SKM-1 (cell line): ENCODE measurements around the gene OR2M5.

ENCODE experiments used
- DNase-seq: peaks from one replicate; lab custom pipeline; 2025; ENCODE audit not compliant: unreplicated experiment; lab: John Stamatoyannopoulos, UW

Gene OR2M5, protein sequence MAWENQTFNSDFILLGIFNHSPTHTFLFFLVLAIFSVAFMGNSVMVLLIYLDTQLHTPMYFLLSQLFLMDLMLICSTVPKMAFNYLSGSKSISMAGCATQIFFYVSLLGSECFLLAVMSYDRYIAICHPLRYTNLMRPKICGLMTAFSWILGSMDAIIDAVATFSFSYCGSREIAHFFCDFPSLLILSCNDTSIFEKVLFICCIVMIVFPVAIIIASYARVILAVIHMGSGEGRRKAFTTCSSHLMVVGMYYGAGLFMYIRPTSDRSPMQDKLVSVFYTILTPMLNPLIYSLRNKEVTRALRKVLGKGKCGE

GRCh38 chr1:248144513-248145198 is at the start of gene OR2M5:
Gene OR2M5, plus strand, starts transcription at chr1:248145148. Its CDS starts 0 bp downstream, at chr1:248145148.
- no peak for DNase-seq

DNA sequence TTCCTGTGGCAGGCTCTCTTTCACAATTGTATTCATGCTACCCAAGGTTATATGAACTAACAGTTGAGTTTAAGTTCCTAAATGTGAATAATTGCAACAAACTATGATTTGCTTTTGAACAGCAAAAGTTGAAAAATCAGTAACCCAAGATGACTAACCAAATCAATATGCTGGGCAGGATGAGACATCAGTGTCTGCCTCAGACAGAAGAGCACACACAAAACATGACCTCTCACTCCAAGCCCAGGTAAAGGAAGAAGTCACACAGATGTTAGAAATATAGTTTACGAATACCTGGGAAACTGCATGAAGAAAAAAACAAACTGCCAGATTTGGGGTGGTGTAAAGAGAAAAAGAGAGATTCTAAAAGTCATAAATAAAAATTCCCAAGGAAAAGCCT is 46.4 kb upstream of the OR2M5 start:
- DNase-seq, result no peak

GRCh38 chr1:248102847-248103246 is 42.1 kb upstream of the OR2M5 start:
- no peak for DNase-seq

DNA sequence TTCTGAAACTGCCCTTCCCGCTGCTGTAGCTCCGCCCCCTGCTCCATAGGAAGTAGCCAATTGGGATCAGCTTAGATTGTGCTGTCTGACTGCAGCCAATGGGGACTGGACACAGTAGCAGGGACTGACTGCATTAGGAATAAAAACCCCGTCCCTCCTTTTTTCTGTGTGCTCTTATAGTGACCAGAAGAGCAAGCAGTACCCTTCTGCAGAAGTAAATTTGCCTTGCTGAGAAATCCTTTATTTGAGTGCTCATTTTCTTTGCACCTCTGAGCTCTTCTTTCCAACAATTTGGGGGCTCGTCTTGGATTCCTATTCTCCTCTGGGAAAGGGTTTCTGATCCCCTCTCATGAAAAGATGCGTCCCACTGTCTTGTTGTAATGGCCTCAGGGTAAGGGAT is 33.8 kb upstream of the OR2M5 start:
- DNase-seq, result no peak

GRCh38 chr1:248114890-248115289 is 30.1 kb upstream of the OR2M5 start:
- no peak for DNase-seq

- DNase-seq, result no peak
Observed at GRCh38 chr1:248127653-248128052, 17.3 kb upstream of the OR2M5 start.

DNA sequence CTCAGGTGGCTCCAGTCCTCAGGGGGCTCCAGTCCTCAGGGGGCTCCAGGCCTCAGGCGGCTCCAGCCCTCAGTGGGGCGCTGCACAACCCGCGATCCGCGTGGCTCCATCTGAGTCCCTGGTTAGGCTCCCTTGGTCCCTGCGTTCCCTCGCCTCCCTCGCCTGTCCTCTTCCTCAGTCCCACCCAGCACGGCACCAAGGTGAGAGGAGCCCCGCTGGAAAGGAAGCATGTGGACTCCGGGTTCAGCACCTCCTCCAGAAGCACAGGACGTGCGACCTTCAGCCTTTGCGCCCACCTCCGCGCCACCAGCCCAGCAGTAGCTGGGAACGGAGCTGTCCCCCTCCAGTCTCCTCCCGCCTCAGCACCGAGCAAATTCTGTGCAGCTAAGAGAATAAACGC is 8.1 kb upstream of the OR2M5 start:
- no peak for DNase-seq

DNA sequence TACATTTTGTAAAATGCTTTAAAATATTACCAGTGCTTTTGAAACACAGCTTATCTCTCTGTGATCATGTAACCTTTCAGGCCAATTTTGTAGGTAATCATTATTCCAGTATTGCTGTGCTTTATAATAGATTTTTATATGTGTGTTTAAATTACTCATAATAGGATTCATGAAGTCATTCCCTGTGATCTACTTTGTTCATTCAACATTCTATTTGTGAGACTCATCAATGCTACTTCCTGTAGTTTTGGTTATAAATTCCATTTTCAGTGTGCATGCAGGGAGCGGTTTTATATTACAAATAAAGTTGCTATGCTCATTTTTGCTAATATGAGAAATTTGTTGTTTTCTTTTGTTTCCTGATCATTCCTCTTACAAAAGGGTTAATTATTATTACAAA is 4.1 kb upstream of the OR2M5 start:
- no peak for DNase-seq

- no peak for DNase-seq
Observed at GRCh38 chr1:248143311-248143710, 1.6 kb upstream of the OR2M5 start.

GRCh38 chr1:248152056-248152827 is 7.3 kb downstream of the OR2M5 start:
- DNase-seq, result no peak

- DNase-seq, result no peak
Observed at GRCh38 chr1:248155927-248156326, 11.0 kb downstream of the OR2M5 start.

DNA sequence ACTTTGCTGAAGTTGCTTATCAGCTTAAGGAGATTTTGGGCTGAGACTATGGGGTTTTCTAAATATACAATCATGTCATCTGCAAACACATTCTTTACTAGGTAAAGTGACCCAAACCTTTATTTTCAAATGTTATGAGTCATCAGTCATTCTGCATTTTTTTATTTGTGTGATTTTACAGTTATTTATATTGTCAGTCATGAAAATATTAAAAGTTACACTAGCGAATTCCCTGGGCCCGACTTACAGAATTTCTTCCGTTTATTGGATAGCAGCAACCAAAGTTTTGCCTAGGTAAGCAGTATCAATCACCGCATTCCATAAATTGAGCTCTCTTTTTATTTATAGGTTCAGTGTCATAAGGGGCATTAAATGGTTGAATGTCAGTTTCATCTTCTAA is 13.8 kb downstream of the OR2M5 start:
- no peak for DNase-seq

GRCh38 chr1:248164031-248164430 is 19.1 kb downstream of the OR2M5 start:
- DNase-seq, result no peak

DNA sequence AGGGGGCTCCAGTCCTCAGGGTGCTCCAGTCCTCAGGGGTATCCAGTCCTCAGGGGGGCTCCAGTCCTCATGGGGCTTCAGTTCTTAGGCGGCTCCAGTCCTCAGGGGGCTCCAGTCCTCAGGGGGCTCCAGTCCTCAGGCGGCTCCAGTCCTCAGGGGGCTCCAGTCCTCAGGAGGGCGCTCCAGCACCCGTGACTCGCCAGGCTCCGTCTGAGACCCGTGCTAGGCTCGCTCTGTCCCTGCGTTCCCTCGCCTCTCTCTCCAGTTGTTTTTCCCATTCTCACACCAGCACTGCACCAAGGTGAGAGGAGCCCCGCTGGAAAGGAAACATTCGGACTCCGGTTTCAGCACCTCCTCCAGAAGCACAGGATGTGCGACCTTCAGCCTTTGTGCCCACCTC is 20.2 kb downstream of the OR2M5 start:
- no peak for DNase-seq

DNA sequence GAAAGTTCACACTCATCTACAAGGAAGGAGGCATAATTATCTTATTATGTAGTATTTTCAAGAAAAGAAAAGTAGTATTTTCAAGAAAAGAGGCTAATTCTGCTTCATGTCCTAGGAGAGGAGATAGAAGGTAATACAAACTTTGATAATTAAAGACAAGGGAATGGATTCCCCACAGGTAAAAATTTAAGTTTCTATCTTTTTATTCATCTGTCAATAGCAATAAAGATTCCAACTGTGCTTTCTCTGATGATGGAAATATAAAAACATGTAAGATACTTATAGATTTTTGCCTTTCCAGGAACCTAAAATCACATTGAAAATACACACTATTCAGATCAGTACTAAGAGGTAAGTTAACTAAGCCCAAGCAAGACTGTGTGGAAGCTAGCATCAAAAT is 29.6 kb downstream of the OR2M5 start, which contains the start of gene OR2M2:
OR2M2 (plus strand) TSS at position 301 of the 400 bp plus-strand sequence. CDS start 5,165 bp downstream, outside the sequence.
- DNase-seq, result no peak

DNA sequence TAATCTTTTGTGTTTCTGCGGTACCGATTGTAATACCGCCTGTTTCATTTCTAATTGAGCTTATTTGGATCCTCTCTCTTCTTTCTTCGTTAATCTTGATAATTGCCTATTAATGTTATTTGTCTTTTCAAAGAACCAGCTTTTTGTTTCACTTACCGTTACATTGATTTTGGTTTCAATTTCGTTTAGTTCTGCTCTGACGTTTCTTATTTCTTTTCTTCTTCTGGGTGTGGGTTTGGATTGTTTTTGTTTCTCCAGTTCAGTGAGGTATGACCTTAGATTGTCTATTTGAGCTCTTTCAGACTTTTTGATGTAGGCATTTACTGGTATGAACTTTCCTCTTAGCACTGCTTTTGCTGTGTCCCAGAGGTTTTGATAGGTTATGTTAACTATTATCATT is 39.0 kb downstream of the OR2M5 start:
- DNase-seq, result no peak

DNA sequence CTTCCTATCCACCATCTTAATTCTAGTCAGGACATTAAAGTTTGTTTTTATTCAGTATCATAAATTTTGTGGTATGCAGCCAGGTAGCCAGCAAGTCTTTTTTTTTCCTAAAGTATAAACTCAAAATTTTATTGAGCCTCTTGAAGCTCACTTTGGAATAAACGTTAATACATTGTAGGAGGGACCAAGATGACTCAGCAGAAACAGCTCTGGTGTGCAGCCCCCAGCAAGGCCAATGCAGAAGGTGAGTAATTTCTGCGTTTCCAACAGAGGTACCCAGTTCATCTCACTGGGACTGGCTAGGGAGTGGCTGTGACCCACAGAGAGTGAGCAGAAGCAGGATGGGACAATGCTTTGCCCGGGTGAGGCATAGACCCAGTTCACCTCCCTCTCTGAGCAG is 42.4 kb downstream of the OR2M5 start:
- no peak for DNase-seq

GRCh38 chr1:248189026-248189425 is 44.1 kb downstream of the OR2M5 start:
- DNase-seq, result no peak

DNA sequence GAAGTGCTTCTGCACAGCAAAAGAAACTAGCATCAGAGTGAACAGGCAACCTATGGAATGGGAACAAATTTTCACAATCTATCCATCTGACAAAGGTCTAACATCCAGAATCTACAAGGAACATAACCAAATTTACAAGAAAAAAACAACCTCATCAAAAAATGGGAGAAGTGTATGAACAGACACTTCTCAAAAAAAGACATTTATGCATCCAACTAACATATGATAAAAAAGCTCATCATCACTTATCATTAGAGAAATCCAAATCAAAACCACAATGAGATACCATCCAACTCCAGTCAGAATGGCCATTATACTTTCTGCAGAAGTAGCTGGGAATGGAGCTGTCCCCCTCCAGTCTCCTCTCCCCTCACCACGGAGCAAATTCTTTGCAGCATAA is 49.2 kb downstream of the OR2M5 start:
- no peak for DNase-seq
